Measurements from ENCODE around the gene PIEZO2.

DNA sequence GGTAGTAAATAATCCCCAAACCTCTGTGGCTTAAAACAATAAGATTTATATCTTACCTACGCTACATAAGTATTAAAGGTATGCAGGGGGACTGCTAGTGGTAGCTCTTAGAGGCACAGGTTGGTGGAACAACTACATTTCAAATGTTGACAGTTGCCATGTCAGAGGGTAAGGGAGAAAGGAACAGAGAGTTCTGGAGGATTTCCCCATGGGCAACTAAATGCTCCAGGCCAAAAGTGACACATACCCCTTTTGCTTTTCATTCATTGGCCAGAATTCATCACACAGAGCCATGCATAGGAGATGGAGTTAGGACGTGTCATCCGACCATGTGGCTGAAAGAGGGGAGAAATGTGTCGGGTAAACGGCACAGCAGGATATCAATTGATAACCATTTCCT lies 490.4 kb downstream of the PIEZO2 start:
- TF ChIP-seq, protein P1, sequence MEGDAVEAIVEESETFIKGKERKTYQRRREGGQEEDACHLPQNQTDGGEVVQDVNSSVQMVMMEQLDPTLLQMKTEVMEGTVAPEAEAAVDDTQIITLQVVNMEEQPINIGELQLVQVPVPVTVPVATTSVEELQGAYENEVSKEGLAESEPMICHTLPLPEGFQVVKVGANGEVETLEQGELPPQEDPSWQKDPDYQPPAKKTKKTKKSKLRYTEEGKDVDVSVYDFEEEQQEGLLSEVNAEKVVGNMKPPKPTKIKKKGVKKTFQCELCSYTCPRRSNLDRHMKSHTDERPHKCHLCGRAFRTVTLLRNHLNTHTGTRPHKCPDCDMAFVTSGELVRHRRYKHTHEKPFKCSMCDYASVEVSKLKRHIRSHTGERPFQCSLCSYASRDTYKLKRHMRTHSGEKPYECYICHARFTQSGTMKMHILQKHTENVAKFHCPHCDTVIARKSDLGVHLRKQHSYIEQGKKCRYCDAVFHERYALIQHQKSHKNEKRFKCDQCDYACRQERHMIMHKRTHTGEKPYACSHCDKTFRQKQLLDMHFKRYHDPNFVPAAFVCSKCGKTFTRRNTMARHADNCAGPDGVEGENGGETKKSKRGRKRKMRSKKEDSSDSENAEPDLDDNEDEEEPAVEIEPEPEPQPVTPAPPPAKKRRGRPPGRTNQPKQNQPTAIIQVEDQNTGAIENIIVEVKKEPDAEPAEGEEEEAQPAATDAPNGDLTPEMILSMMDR (conservative IDR thresholded peaks at IDR 0.05), result no peak
- TF ChIP-seq ZFX (IDR thresholded peaks at IDR 0.05), result no peak

Data from C4-2B (cell line).